Activated CD4-positive, alpha-beta T cell treated with anti-CD3 and anti-CD28 coated beads, Interleukin-2, amount 50 U/mL, for 24 hours (primary cell): ENCODE data around the gene ZNF362.

Experiments
- DNase-seq, 2 donors: peaks; one replicate each; pipeline ENCODE4 v3.0.0-alpha.2; 2020; ENCODE audit warnings: low read depth in 1 of 2, low spot score in 1 of 2

The ZNF362 gene

DNA sequence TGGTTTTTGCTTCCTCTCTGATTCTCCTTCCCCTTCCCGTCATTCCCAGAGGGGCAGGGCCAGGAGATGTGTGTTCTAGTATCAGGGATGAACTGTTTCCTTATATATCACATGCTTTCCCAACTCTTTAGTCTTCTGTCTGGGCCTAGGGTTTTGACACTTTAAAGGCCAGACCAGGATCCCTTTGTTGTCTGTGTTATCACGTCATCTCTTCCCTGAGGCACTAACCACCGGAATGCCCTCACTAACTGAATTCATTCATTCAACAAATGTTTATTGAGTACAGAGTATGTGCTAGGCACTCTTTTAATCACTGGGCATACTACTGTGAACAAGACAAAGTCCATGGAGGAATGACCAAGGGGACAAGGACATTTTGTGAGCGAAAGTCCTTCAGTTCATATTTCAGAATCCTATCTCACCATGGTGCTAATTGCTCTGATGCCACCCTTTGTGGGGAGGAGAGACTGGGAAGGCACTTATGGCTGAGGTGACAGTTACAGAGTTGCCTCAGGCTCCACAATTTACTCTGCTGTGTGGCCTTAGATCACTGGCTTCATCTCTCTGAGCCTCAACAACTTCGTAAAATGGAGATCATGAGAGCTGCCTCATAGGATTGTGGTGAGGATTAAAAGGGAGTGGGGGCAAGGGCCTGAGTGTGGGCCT lies 12.0 kb upstream of the ZNF362 start:
- no peak for DNase-seq

DNA sequence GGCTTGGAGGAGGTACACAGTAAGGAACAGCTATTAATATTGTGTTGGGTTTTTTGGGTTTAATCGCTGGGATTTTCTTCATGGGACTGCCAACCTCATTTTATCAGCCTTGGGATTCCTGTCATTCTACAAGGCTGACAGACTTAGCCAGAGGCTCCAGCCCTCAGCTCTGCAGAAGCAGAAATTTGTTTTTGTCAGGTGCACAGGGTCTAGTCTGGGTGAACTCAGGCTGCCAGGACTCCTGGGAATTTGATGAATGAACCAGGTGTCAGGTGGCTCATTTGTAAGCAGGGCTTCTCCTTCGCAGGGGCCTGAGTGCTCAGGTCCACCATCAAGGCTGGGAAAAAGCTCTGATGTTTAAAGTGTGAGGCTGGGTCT lies 11.5 kb upstream of the ZNF362 start:
- DNase-seq: no peak

DNA sequence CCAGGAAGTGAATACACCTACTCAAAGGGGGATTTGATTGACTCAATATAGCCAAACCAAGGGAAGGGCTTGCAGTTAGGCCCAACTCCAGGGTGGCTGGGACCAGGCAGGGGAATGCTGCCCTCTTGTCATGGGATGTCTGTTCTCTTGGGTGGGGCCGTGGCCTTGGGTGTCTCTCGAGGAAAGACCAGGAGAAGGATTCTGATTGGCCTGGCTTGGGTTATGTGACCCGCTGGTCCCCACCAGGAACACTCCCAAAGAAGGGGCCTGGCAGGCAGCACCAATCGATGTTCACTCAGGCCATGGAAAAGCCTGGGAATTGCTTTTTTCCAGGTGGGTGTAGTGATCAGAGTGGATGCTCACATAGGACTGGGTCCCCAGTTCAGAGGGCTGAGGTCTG lies 10.1 kb upstream of the ZNF362 start:
- DNase-seq: no peak

DNA sequence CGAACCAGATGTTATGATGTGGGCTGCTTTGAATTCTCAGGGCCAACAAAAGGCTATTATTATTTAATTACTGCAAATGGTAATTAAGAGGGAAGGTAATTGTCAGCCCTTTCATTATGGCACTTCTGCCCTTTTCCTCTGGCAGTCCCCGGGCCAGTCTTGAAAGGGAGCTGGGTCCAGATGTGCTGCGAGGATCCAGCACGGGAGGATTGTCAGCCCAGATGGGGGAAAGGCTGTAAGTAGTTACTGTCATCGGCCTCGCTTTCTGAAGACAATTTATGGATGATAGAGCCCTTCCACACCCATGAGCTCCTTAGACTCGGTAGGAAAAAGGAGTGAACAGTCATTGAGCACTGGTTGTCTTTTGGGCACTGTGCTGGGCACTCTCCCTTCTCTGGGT lies 8.7 kb upstream of the ZNF362 start:
- no peak for DNase-seq

DNA sequence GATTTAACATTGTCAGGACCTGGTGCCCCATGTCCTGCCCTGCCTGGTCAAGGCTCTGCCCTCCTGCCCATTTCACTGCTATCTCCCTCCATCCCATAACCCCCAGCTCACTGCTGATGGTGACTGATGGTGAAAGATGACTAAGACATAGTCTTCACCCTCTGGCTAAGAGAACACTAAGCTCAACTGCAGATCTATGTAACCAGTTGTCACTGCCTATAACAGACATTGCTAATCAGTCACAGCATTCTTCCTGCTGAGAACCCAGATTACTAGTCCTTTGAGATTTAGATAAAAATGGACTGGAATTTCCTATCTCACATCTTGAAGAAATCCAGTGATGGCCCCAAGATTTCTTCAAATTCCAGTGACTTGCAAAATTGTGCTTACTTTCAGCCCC lies 8.0 kb upstream of the ZNF362 start:
- DNase-seq: no peak

DNA sequence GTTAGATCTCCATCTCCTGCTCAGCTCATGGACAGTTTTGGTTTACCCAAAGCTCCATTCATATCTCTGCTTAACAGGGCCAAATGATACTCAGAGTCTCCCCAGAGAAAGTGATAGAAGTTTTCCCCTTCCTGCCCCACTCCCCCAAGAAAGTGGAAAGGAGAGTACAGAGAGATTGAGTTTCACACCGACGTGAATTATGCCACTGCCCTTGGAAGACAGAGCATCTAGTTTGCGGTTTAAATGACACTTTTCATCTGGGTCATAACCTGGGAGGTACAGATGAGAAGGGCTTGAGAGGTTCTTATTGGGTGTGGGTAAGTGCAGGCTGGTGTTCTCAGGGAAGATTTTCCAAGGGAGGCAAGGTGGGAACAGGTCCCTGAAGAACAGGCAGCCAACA lies 6.9 kb upstream of the ZNF362 start:
- no peak for DNase-seq

DNA sequence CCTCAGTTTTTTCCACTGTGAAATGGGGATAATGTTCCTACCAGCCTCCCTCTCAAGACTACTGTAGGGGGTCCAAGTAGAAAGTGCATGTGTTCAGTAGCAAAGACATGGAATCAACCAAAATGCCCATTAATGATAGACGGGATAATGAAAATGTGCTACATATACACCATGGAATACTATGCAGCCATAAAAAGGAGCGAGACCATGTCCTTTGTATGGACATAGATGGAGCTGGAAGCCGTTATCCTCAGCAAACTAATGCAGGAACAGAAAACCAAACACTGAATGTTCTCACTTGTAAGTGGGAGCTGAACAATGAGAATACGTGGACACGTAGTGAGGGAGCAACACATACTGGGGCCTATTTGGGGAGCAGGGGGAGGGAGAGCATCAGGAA lies 6.1 kb upstream of the ZNF362 start:
- no peak for DNase-seq

DNA sequence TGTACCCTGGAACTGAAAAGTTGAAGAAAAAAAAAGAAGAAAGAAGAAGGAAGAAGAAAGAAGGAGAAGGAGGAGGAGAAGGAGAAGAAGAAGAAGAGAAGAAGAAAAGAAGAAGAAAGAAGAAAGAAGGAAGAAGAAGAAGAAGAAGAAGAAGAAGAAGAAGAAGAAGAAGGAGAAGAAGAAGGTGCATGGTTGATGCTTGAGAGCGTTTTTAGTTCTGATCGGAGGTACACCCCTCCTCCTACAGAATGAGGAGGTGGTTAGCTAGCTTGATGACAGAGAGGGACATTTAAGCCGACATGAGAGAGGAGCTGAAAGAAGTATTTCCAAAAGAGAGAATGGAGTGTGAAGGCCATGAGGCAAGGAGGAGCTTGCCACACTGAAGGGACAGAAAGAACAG lies 5.6 kb upstream of the ZNF362 start:
- DNase-seq: no peak

DNA sequence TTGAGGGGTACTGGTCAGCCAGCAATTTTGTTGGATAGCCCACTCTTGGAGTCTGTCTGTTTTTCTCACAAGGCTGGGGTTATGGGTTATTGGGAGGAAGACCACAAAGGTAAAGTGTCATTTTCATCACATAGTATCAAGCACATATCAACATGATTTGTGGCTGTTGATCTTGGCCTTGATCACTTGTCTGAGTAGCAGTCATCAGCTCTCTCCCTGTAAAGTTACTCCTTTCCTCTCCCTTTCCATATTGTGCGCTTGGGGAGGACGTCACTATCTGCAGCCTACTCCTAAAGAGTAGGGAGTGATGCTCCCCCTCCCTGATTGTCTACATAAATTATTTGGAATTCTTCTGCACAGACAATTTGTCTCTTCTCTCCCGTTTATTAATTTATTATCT lies 1.8 kb upstream of the ZNF362 start:
- no peak for DNase-seq

DNA sequence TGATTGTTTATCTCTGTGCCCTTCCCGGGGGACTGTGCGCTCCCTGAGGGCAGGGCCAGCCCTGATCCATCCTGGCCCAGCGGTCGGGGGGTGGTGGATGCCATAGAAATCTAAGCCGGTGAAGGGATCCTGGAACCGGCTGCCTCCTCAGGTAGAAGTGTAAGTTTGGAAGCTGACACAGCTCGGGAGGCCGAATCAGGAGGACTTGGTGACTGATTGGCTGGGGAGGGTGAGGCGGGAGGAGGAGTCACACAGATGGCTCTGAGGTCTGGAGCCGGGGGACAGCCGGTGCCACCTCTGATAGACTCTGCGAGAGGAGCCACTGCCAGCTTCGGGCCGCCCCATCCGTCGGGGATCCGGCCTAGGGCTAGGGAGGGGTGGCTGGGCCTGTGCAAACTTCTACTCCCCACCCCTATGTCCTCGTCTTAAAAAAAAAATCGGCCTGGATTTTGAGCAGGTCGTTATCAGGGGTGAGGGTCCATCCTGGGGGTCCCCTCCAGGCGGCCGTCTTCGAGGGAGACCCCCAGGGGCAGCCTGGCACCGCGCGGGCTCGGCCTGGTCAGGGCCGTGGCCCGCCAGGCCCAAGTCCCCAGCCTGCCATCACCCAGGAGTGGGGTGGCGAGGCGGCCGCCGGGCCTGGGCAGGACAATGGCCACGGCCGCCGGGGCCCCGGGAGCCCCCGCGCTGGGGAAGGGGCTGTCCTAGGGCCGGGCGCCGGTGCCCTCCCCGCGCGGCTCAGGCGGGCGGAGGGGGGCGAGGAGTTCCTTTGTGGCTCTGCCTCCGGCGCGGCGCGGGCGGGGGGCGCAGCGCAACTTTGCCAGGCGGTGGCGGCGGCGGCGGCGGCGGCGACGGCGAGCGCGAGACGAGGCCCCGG lies 708 bp upstream of the ZNF362 start:
- DNase-seq: peak; percentile 12 to 27

DNA sequence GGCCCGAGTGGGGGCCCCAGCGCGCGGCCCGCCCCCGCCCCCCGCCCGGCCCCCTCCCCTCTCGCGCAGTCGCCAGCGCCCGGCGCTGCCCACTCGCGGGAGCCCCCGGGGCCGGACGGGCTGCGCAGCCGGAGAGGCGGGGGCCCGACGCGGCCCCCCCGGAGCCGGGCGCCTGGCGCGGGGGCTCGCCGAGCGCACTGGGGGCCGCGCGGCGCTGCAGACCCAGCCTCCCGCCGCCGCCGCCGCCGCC lies 146 bp upstream of the ZNF362 start:
- DNase-seq: no peak

DNA sequence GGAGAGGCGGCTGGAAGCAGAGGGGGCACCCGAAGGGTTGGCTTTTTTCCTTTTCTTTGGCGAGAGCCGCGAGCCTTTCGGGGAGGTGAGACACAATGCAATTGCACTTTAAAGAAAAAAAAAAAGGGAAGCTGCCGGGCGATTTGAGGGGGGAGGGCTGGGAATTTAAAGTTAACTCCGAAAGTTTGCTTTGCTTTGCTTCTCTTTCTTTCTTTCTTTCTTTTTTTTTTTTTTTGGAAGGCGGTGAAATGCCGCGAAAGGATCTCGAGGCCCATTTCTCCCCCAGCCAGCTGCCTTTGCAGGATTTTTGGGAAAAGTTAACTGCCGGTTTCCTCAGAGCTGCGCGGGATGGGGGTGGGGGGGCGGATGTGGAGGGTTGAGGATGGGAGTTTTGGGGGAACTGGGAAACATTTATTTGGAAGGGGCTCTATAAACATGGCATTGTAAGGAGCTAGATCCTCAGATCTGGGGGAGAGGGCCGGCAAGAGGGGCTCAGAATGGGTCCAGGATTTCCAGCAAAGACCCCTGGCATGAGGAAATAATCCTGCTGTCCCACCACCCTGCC lies 997 bp downstream of the ZNF362 start:
- DNase-seq: no peak

DNA sequence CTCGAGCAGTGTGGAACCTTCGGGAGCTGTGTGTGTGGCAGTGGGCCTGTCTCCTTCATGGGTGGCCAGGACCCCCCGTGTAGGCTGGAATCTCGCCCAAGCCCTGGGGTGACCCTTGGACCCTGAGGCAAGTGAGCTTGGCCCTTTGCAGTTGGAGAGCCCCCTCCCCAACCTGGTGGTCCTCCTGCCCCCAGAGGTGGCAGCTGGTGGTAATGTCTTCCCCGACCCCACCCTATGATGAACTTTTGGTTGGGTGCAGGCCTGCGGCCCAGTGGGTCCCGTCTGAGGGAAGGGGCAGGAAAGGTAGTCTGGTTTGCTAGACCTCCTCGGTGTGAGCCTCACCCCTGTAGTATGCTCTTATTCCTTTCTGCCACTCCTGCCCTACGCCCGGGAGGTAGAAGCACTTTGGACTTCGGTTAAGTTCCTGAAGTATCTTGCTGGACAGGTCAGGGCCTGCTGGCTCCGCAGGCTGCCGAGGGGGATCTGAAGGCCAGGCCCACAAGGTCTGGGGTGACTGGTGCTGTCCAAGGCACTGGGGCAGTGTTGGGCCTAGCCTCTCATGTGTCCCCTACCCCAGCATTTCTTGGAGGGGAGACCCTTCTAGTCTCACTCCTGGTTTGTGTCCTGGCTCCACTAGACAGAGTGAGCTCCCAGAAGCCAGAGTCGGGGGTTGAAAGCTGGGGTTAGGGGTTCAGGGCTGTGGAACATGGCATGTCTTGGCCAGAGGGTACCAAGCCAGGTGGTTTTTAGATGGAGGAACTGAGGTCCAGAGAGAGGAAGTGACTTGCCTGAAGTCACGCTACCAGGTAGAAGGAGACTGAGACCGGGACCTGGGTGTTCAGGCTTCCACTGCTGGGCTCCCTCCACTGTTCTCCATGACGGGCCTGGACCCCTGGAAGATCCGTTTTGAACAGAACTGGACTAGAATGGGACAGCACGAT lies 1.8 kb downstream of the ZNF362 start:
- no peak for DNase-seq

DNA sequence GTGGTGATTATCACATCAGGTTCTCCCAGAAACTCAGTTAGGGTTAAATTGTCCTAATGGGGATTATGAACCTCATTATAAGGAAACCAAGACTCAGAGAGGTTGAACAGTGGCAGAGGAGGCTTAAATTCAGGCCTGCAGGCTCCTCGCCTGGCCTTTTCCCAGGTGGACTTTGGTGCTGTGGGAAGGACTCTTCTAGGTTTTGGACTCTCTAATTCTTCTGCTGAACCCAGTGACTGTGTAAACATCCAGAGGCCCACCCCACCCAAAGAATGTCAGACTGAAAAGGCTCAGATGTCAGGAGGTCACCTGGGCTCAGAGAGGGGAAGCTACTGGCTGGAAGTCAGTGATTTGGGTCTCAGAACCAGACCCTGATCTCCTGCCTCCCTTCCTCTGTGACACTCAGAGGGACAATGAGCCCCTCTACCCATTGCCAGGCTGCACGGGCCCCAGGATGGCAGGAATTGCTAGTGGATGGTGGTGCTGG lies 2.5 kb downstream of the ZNF362 start:
- no peak for DNase-seq

DNA sequence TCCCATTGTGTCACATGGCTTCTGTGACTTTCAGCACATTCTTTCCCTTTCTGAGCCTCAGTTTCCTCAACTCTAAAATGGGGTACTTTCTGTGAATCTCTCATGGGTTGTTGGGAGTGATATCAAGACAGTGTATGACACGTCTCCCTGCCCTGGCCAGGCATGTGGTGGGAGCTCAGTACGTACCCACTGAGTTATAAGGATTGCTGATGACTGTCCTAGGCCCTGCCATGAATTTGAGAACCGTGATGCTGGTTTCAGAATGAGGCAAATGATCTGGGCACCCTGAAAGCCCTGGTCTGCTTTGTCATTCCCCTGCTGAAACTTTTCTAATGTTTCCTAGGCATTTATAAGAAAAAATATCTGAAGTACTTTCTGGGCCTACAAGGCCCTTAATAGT lies 3.6 kb downstream of the ZNF362 start:
- DNase-seq: no peak

DNA sequence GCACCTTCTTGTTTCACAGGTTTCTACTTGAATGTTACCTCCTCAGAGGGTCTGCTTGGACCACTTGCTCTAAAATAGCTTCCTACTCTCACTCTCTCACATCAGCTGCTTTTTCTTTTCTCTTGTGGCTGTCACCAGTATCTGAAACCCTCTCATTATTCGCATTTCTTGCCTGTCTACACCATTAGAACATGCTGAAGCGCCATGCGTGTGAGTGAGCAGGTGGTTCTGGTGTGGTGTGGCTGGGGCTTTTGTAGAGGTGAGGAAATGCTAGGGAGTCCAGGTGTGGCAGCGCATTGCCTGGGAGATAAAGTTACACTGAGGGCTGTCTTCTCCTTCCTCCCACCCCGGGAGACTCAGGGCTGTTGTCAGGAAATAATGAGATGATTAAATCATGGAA lies 4.1 kb downstream of the ZNF362 start:
- no peak for DNase-seq

DNA sequence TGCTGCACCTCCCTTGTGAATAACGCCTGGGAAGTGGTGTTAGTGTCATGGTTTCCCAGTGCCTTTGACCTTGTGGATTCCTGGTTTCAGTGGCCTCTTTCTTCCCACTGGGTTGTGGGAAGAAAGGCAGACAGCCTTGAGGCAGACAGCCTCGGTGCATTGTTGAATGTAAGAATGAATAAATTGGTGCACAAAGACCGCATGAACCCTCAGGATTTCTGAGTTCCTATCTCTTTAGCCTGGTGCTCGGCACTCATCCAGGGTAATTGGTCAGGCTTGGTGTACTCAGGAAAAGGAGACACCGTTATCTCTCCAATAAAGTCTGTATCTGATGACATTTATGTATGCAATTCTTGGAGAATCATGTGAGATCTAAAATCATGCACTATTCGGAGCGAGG lies 5.1 kb downstream of the ZNF362 start:
- no peak for DNase-seq

DNA sequence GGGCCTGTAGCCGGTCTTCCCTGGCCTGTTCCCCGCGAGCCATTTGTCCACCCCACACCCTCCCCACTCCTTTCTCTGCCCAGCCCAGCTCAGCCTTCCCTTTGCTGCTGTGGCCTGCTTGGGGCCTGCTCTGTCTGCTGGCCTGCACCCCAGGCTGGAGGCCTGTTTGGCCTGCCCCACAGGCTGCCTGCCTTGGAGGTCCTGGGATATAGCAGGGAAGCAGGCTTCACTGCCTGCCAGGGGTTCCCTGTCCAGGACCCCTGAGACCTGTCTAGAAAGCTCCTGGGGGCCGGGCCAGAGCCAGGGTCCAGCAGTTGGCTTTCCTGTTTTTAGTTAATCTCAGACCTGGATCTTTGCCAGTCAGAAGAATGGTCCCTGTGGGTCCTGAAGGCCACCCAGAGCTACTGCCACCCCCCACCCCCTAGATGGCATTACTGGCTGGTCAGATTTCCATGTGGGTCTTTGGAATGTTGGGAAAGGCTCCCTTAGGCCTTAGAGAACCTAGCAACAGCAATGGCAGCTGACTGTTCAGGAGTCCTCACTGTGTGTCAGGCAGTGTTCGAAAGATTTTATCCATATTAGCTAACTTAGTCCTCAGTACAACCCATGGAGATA lies 7.7 kb downstream of the ZNF362 start:
- no peak for DNase-seq

DNA sequence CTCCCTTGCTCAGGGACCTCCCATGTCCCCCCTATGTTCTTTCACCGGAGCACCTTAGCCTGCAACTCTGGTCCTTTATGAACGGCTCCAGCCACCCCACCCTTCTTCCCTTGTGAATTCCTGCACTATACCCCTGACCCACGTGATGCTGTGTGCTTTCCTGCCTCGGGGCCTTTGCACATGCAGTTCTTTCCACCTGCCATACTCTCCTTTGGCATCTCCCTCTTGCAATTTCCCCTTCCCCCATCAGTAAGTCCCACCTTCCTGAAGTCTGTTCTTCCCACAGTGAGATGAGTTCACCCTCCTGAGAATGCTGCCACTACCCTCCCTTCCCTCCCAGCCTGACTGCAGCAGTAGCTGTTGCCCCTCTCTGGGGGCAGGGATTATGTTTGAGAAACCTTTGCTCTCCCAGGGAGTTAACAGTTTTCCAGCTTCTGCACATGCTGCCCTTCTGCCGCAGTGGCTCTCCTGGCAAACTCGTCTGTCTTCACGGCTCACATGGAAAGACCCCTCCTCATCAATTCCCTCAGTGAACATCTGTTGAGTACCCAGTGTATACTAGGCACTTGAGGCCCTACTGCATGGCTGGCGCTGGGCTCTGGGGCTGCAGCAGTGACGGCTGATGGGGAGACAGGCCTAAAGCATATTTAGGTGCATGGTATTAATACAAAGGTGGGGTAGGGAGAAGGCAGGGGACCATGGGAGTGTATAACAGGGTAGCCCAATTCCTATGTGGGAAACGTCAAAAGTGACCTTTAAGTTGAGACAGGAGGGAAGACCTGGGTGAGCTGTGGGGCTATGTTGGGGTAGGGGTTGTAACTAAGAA lies 9.7 kb downstream of the ZNF362 start:
- DNase-seq: no peak

DNA sequence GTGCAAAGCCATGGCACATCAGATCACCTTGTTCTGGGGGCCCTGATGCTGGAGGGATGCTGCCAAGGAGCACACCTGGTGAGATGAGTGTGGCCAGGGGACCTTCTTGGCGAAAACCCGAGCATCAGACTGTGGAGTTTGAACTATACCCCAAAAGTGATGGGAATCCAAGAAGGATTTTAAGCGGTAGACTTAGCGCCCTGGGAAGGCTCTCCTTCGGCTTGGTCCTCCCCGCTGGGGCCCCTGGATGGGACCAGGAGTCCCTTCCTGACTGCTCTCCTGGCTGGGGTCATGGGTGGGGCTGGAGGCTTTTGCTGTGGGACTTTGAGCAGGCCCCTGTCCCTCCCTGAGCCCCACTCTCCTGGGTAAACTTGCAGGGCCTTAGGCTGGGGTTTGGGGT lies 10.5 kb downstream of the ZNF362 start:
- DNase-seq: no peak
